ENCODE measurements around the gene TLDC2. TPM values are rescaled to one million over a fixed set of nuclear protein-coding genes. Genes with fewer than 3 reads are reported as not detected.

The TLDC2 gene
- total RNA-seq, 1 experiment from 2014 or later, result not detected

DNA sequence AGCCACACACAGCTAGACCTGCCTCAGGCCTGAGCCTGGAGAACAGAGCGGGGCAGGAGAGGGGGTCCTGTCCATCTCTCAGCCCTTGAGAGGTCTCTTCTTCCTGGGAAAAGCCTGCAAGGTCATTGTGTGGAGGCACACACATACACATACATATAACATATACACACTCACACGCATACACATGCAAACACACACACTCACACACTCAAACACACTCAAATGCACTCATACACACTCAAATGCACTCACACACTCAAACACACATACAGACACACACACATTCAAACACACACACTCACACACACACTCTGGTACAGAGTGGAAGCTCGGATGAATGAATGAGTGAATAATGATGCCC lies 515 bp downstream of the TLDC2 start:
- Mint-ChIP-seq H3K36me3 (ENCODE audit: insufficient read depth, unreplicated experiment) (no peaks in the 10 kb centered on the region), H3K4me1 (ENCODE audit: low read depth, unreplicated experiment) (peaks cover 16% of the 10 kb centered on the region), H3K27ac (ENCODE audit: unreplicated experiment) (no peak overlapping the region), H3K4me3 (ENCODE audit: unreplicated experiment) (no peak overlapping the region), H3K27me3 (ENCODE audit: insufficient read depth, unreplicated experiment) (no peaks in the 10 kb centered on the region), H3K9me3 (ENCODE audit: unreplicated experiment) (no peaks in the 10 kb centered on the region)
- Histone ChIP-seq H3K9me3 (no peaks in the 10 kb centered on the region), H3K27me3 (replicated peaks; ENCODE audit: control insufficient read depth, insufficient read depth, low read length) (no peaks in the 10 kb centered on the region), H3K4me1 (peaks cover 11% of the 10 kb centered on the region), H3K4me3 (ENCODE audit: low read depth, low read length) (no peak overlapping the region), H3K36me3 (ENCODE audit: control insufficient read depth, insufficient read depth, low read length) (no peaks in the 10 kb centered on the region)
- DNase-seq, result no peak
- ChIA-PET CTCF (interaction anchor here (0.6 kb wide), 1 partner anchor 584 kb away, joined by 3 read pairs; no protein-coding TSS in a partner anchor), POLR2A (no interaction called here)
- TF ChIP-seq, protein P1, sequence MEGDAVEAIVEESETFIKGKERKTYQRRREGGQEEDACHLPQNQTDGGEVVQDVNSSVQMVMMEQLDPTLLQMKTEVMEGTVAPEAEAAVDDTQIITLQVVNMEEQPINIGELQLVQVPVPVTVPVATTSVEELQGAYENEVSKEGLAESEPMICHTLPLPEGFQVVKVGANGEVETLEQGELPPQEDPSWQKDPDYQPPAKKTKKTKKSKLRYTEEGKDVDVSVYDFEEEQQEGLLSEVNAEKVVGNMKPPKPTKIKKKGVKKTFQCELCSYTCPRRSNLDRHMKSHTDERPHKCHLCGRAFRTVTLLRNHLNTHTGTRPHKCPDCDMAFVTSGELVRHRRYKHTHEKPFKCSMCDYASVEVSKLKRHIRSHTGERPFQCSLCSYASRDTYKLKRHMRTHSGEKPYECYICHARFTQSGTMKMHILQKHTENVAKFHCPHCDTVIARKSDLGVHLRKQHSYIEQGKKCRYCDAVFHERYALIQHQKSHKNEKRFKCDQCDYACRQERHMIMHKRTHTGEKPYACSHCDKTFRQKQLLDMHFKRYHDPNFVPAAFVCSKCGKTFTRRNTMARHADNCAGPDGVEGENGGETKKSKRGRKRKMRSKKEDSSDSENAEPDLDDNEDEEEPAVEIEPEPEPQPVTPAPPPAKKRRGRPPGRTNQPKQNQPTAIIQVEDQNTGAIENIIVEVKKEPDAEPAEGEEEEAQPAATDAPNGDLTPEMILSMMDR (IDR thresholded peaks at IDR 0.05; ENCODE audit: insufficient read depth in 1 of 2, low read depth in 1 of 2, low read length in 1 of 2, severe bottlenecking in 1 of 2, unreplicated experiment in 1 of 2), result no peak
- intact Hi-C loops (cut with micrococcal nuclease; ENCODE audit: unreplicated experiment), result no loop called here
- no TSS peak for BruUV-seq (replicated peaks)

DNA sequence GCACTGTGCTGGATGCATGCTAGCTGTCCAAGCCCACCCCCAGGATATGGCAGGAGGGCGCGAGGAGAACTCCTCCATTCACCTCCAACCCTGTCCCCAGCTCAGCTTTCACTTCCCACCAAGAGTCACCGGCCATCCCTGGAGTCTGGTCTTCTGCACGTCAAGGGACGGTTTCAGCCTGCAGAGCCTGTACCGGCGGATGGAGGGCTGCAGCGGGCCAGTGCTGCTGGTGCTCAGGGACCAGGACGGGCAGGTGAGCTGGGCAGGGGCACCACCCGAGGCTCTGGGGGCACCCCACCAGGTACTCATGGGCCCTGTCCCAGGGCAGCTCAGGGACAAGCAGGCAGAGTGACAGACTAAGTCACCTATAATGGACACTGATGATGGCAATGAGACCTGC lies 3.0 kb downstream of the TLDC2 start:
- TF ChIP-seq, protein P1 (IDR thresholded peaks at IDR 0.05; ENCODE audit: insufficient read depth in 1 of 2, low read depth in 1 of 2, low read length in 1 of 2, severe bottlenecking in 1 of 2, unreplicated experiment in 1 of 2), result no peak
- Histone ChIP-seq H3K36me3 (ENCODE audit: control insufficient read depth, insufficient read depth, low read length) (no peaks in the 10 kb centered on the region), H3K9me3 (no peaks in the 10 kb centered on the region), H3K4me1 (peaks cover 2% of the 10 kb centered on the region; the same call in 1 of the 2 replicates), H3K4me3 (ENCODE audit: low read depth, low read length) (no peak overlapping the region), H3K27me3 (replicated peaks; ENCODE audit: control insufficient read depth, insufficient read depth, low read length) (no peaks in the 10 kb centered on the region)
- Mint-ChIP-seq H3K27me3 (ENCODE audit: insufficient read depth, unreplicated experiment) (no peaks in the 10 kb centered on the region), H3K27ac (ENCODE audit: unreplicated experiment) (no peak overlapping the region), H3K36me3 (ENCODE audit: insufficient read depth, unreplicated experiment) (no peaks in the 10 kb centered on the region), H3K4me1 (ENCODE audit: low read depth, unreplicated experiment) (peaks cover 12% of the 10 kb centered on the region), H3K9me3 (ENCODE audit: unreplicated experiment) (no peaks in the 10 kb centered on the region), H3K4me3 (ENCODE audit: unreplicated experiment) (no peak overlapping the region)
- intact Hi-C loops (cut with micrococcal nuclease; ENCODE audit: unreplicated experiment), result no loop called here
- DNase-seq, result no peak
- POLR2A ChIA-PET, result no interaction called here
- CTCF ChIA-PET, result interaction anchor here (0.5 kb wide), 1 partner anchor 229 kb away, joined by 5 read pairs; no protein-coding TSS in a partner anchor
- no TSS peak for BruUV-seq (replicated peaks)

- Mint-ChIP-seq H3K27me3 (ENCODE audit: insufficient read depth, unreplicated experiment) (no peaks in the 10 kb centered on the region), H3K27ac (ENCODE audit: unreplicated experiment) (no peak overlapping the region), H3K36me3 (ENCODE audit: insufficient read depth, unreplicated experiment) (no peaks in the 10 kb centered on the region), H3K4me3 (ENCODE audit: unreplicated experiment) (no peak overlapping the region), H3K4me1 (ENCODE audit: low read depth, unreplicated experiment) (peaks cover 7% of the 10 kb centered on the region), H3K9me3 (ENCODE audit: unreplicated experiment) (no peaks in the 10 kb centered on the region)
- Histone ChIP-seq H3K9me3 (no peaks in the 10 kb centered on the region), H3K4me3 (ENCODE audit: low read depth, low read length) (no peak overlapping the region), H3K36me3 (ENCODE audit: control insufficient read depth, insufficient read depth, low read length) (no peaks in the 10 kb centered on the region), H3K4me1 (no peaks in the 10 kb centered on the region), H3K27me3 (replicated peaks; ENCODE audit: control insufficient read depth, insufficient read depth, low read length) (no peaks in the 10 kb centered on the region)
- TF ChIP-seq, protein P1 (IDR thresholded peaks at IDR 0.05; ENCODE audit: insufficient read depth in 1 of 2, low read depth in 1 of 2, low read length in 1 of 2, severe bottlenecking in 1 of 2, unreplicated experiment in 1 of 2), result no peak
- DNase-seq, result no peak
- intact Hi-C loops (cut with micrococcal nuclease; ENCODE audit: unreplicated experiment), result no loop called here
- BruUV-seq (replicated peaks), result no TSS peak
- CTCF ChIA-PET, result no interaction called here
- POLR2A ChIA-PET, result no interaction called here
Measured at GRCh38 chr20:36880741-36881250, 4.9 kb downstream of the TLDC2 start.
